ENCODE results near the gene XNDC1N. TPM values are rescaled to one million over a fixed set of nuclear protein-coding genes. Genes with fewer than 3 reads are reported as not detected.

The XNDC1N gene
- total and polyA plus RNA-seq, 2 of the 4 experiments (the other 2 are of a cell fraction): 2.5 to 8.8 TPM

GRCh38 chr11:71947498-71947897, 19.1 kb upstream of the XNDC1N start:
- Histone ChIP-seq H2AK9ac (replicated peaks; ENCODE audit: low read depth, low read length, poor library complexity) (no peak overlapping the region), H4K5ac (ENCODE audit: low read depth, low read length) (no peak overlapping the region), H3K56ac (ENCODE audit: extremely low read depth, insufficient read depth, low read length) (no peak overlapping the region), H2BK15ac (ENCODE audit: low read depth, low read length) (peak overlapping the region; percentile 48; the same call in 1 of the 3 replicates), H3K9me3 (ENCODE audit: control insufficient read depth, insufficient read depth, low read length) (no peaks in the 10 kb centered on the region), H3K9me1 (ENCODE audit: insufficient read depth, low read length) (peaks cover 7% of the 10 kb centered on the region), H2BK120ac (ENCODE audit: low read depth, low read length) (no peak overlapping the region), H3K4me2 (ENCODE audit: low read depth, low read length) (no peak overlapping the region), H4K8ac (ENCODE audit: low read depth in 2 of 2, low read length in 2 of 2) (no peak overlapping the region), H3K79me1 (ENCODE audit: low read depth in 1 of 2, low read length in 2 of 2) (peaks cover 49 to 79% of the 10 kb centered on the region in 2 experiments), H3K9ac (ENCODE audit: low read depth, low read length) (no peak overlapping the region), H3K4ac (ENCODE audit: low read depth, low read length) (peak overlapping the region; percentile 25; the same call in 1 of the 2 replicates), H3K18ac (ENCODE audit: low read depth, low read length) (no peak overlapping the region), H2BK20ac (ENCODE audit: low read depth, low read length) (no peak overlapping the region), H3K14ac (replicated peaks; ENCODE audit: low read depth, low read length) (no peak overlapping the region), H3K4me3 (ENCODE audit: insufficient read depth, low read depth, low read length) (no peak overlapping the region), H3K23ac (ENCODE audit: low read depth, low read length) (no peak overlapping the region; the same call in 1 of the 2 replicates), H2AFZ (replicated peaks; ENCODE audit: low read length, poor library complexity) (no peak overlapping the region), H4K20me1 (ENCODE audit: insufficient read depth, low read length) (peaks cover 59% of the 10 kb centered on the region), H3K4me1 (ENCODE audit: control insufficient read depth, insufficient read depth, low read length) (peaks cover 11% of the 10 kb centered on the region), H3K27ac (ENCODE audit: insufficient read depth, low read length) (no peak overlapping the region), H4K91ac (ENCODE audit: insufficient read depth, low read depth, low read length) (no peak overlapping the region; the same call in 1 of the 2 replicates), H2BK5ac (ENCODE audit: low read depth, low read length, poor library complexity, severe bottlenecking) (no peak overlapping the region), H3K27me3 (ENCODE audit: control insufficient read depth, insufficient read depth, low read length) (no peaks in the 10 kb centered on the region), H3K36me3 (ENCODE audit: control insufficient read depth, insufficient read depth, low read length) (no peaks in the 10 kb centered on the region; the same call in 1 of the 2 replicates), H2AK5ac (ENCODE audit: low read depth, low read length) (0 out of 2 replicates have a peak overlapping the region, but pooled peaks have one; percentile 7)
- 80% methylated on average over 1 of the region's 3 CpGs; no CpG with 5 or more reads in 1 of the 2 experiments for WGBS, 2 experiments (ENCODE audit: extremely low coverage in 2 of 2, insufficient read length in 1 of 2)
- ChIA-PET POLR2A (ENCODE audit: unreplicated experiment) (no interaction called here), CTCF (no interaction called here)
- BruUV-seq (replicated peaks): no TSS peak
- dilution Hi-C loops (cut with HindIII; ENCODE audit: low sequenced_read_pairs, unreplicated experiment): no loop called here
- DNase-seq: no peak
- no peak for ATAC-seq (ENCODE audit: low read depth)
- TF ChIP-seq CEBPB (IDR thresholded peaks at IDR 0.05; ENCODE audit: low read depth, low read length): peak; percentile 84
- TF ChIP-seq POLR2A (IDR thresholded peaks at IDR 0.05; ENCODE audit: low read depth, low read length): no peak
- TF ChIP-seq RFX5 (IDR thresholded peaks at IDR 0.05; ENCODE audit: low read depth, low read length): no peak
- intact Hi-C loops (cut with micrococcal nuclease): no loop called here
- in situ Hi-C loops (cut with MboI; ENCODE audit: low sequenced_read_pairs): no loop called here

Data from IMR-90 (cell line).